Gastrocnemius medialis (tissue), 4 donors: ENCODE results near the gene THADA.

Experiments used
- POLR2A ChIP-seq, 2 donors: fragments of 450-650 bp; IDR thresholded peaks; one replicate each; pipeline ENCODE4 v1.6.1; 2017; ENCODE audit warnings: antibody characterized with exemption in 2 of 2, mild to moderate bottlenecking in 2 of 2, moderate library complexity in 2 of 2
- TF ChIP-seq, protein P1 (sequence below), 5 experiments: fragments of 450-650 bp in 3 of 5; fragments of 200-600 bp in 2 of 5; sonication (generic) in 2 of 5; IDR thresholded peaks in 4 of 5; conservative IDR thresholded peaks in 1 of 5; 1 replicate in 4 of 5; 2 replicates in 1 of 5; pipeline ENCODE4 v1.5.1; 2016 to 2019; ENCODE audit warnings: antibody characterized with exemption in 5 of 5, mild to moderate bottlenecking in 3 of 5, moderate library complexity in 3 of 5

DNA sequence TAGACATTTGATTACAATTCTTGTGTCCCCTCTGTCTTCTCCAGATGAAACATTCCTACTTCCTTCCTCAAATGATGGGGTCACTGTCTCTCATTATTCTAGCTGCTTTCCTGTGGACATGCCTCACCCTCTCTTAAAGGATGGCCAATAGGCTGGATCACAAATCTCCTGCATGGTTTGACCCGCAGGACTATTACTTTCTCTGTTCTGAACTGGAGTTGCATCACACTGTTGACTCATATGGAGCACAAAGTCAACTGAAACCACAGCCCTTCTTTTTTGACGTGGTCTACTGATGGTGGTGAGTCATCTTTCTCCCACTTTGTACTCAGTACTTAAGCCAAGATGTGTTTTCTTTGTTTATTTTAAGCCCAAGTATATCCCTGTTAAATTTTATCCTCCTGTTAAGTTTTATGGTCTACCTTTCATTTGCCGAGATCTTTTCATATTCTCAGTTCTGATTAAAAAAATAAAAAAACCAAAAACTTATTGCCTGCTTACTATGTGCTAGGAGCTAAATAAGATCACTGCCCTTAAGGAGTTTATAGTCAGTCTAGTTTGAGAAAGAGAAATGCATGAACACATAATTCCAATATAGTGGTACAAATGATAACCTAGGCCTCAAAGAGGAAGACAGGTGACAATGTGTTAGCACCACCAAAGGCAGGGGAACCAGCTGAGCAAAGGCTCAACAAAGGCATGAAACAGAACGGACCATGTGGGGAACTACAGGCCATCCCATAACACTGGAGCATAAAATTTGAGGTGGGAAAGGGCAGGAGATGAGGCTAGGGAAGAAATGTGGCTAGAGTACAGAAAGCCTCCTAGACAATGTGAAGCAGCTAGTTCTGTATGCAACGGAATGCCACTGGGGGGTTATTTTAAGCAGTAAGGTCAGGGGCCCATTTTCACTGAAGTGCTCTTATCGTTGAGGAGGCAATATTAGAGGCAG is 301.8 kb downstream of the THADA start:
- TF ChIP-seq, protein P1, sequence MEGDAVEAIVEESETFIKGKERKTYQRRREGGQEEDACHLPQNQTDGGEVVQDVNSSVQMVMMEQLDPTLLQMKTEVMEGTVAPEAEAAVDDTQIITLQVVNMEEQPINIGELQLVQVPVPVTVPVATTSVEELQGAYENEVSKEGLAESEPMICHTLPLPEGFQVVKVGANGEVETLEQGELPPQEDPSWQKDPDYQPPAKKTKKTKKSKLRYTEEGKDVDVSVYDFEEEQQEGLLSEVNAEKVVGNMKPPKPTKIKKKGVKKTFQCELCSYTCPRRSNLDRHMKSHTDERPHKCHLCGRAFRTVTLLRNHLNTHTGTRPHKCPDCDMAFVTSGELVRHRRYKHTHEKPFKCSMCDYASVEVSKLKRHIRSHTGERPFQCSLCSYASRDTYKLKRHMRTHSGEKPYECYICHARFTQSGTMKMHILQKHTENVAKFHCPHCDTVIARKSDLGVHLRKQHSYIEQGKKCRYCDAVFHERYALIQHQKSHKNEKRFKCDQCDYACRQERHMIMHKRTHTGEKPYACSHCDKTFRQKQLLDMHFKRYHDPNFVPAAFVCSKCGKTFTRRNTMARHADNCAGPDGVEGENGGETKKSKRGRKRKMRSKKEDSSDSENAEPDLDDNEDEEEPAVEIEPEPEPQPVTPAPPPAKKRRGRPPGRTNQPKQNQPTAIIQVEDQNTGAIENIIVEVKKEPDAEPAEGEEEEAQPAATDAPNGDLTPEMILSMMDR (IDR thresholded peaks at IDR 0.05 in 4 of 5, conservative IDR thresholded peaks at IDR 0.05 in 1 of 5) = no peak
- TF ChIP-seq POLR2A (IDR thresholded peaks at IDR 0.05) = peak in 1 of 2 donors; percentile 20
